Osteoblast (primary cell): ENCODE measurements around the gene RELB. TPM values are rescaled to one million over a fixed set of nuclear protein-coding genes. Genes with fewer than 3 reads are reported as not detected.
"Not testable (repeated sequence)": the region's sequence is repeated elsewhere in the genome, so short reads cannot be mapped to it uniquely, and the experiment has no call there.

ENCODE experiments used
- DNase-seq: peaks from one replicate; pipeline ENCODE4 v3.0.0; 2011; ENCODE audit warnings: low spot score, mixed read lengths; ENCODE audit not compliant: insufficient read length; ENCODE audit errors: missing footprints
- H2AFZ ChIP-seq: 2 replicates; pipeline ENCODE4 v1.6.0; 2011; ENCODE audit warnings: mild to moderate bottlenecking, low read length
- H3K27ac ChIP-seq: 2 replicates; pipeline ENCODE4 v1.5.1; 2011; ENCODE audit warnings: mild to moderate bottlenecking, low read depth, low read length, moderate library complexity
- H3K27me3 ChIP-seq: 2 replicates; pipeline ENCODE4 v1.6.0; 2012; ENCODE audit warnings: mild to moderate bottlenecking, control low read depth, inconsistent platforms, low read length, moderate library complexity; ENCODE audit not compliant: insufficient read depth
- H3K36me3 ChIP-seq: 2 replicates; pipeline ENCODE4 v1.5.1; 2011; ENCODE audit warnings: mild to moderate bottlenecking, low read length, control low read depth, moderate library complexity; ENCODE audit not compliant: insufficient read depth
- H3K4me1 ChIP-seq: 2 replicates; pipeline ENCODE4 v1.5.1; 2011; ENCODE audit warnings: mild to moderate bottlenecking, low read length, control low read depth, moderate library complexity; ENCODE audit not compliant: insufficient read depth
- H3K4me2 ChIP-seq: 2 replicates; pipeline ENCODE4 v1.6.0; 2011; ENCODE audit warnings: mild to moderate bottlenecking, low read length; ENCODE audit not compliant: insufficient read depth
- H3K4me3 ChIP-seq: fragments of 200-600 bp; sonication (generic); 3 replicates; pipeline ENCODE4 v1.5.1; 2012; ENCODE audit warnings: mild to moderate bottlenecking, low read length, inconsistent platforms; ENCODE audit not compliant: insufficient read depth
- H3K79me2 ChIP-seq: 2 replicates; pipeline ENCODE4 v1.6.0; 2012; ENCODE audit warnings: mild to moderate bottlenecking, low read length, control low read depth, inconsistent platforms; ENCODE audit not compliant: insufficient read depth
- H3K9me3 ChIP-seq: 2 replicates; pipeline ENCODE4 v1.5.1; 2011; ENCODE audit warnings: low read depth, low read length, control low read depth
- H4K20me1 ChIP-seq: 2 replicates; pipeline ENCODE4 v1.6.0; 2012; ENCODE audit warnings: mild to moderate bottlenecking, low read length, control low read depth; ENCODE audit not compliant: insufficient read depth
- total RNA-seq: library from RNA; depleted of rRNA; stranded (reverse); fragments of >200 nt; gene quantifications from 2 replicates; pipeline ENCODE4 v1.2.3, GENCODE V29; 2012
- TF ChIP-seq, protein P1 (sequence below): IDR thresholded peaks from 2 replicates; pipeline ENCODE4 v1.5.1; 2011; ENCODE audit warnings: mild to moderate bottlenecking, low read depth, low read length, moderate library complexity; ENCODE audit errors: extremely low read depth

RELB gene
- total RNA-seq, 1 donor, result 9.8 TPM

GRCh38 chr19:44993926-44994537 lies 7.2 kb upstream of the RELB start:
- Histone ChIP-seq H3K4me3 (no peak overlapping the region), H3K27ac (no peak overlapping the region), H3K27me3 (no peaks in the 10 kb centered on the region), H3K4me1 (no peaks in the 10 kb centered on the region), H4K20me1 (peaks cover 5% of the 10 kb centered on the region), H3K79me2 (no peaks in the 10 kb centered on the region), H3K9me3 (no peaks in the 10 kb centered on the region), H3K4me2 (no peak overlapping the region), H3K36me3 (peaks cover 27% of the 10 kb centered on the region), H2AFZ (no peak overlapping the region)
- peak; percentile 77 for DNase-seq
- TF ChIP-seq, protein P1, sequence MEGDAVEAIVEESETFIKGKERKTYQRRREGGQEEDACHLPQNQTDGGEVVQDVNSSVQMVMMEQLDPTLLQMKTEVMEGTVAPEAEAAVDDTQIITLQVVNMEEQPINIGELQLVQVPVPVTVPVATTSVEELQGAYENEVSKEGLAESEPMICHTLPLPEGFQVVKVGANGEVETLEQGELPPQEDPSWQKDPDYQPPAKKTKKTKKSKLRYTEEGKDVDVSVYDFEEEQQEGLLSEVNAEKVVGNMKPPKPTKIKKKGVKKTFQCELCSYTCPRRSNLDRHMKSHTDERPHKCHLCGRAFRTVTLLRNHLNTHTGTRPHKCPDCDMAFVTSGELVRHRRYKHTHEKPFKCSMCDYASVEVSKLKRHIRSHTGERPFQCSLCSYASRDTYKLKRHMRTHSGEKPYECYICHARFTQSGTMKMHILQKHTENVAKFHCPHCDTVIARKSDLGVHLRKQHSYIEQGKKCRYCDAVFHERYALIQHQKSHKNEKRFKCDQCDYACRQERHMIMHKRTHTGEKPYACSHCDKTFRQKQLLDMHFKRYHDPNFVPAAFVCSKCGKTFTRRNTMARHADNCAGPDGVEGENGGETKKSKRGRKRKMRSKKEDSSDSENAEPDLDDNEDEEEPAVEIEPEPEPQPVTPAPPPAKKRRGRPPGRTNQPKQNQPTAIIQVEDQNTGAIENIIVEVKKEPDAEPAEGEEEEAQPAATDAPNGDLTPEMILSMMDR, result no peak

DNA sequence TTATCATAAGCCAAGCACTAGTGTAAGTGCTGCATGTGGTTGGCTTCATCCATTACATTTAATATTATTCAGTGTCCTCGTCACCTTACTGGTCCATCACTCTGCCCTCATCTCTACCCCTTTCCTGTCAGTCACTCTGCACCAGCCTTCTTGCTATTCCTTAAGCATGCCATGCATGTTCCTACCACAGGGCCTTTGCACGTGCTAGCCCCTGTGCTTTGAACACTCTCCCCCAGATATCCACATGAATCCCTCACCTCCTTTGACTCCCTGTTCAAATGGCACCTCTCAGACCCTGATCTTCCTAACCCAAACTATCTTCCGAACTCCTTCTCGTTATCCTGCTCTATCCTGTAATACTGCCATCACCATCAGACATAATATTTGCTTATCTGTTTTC lies 3.2 kb upstream of the RELB start:
- Histone ChIP-seq H3K9me3 (no peaks in the 10 kb centered on the region), H4K20me1 (no peaks in the 10 kb centered on the region), H3K79me2 (peaks cover 7% of the 10 kb centered on the region), H3K27ac (no peak overlapping the region), H3K4me1 (peaks cover 6% of the 10 kb centered on the region), H2AFZ (no peak overlapping the region), H3K4me2 (no peak overlapping the region), H3K4me3 (no peak overlapping the region), H3K27me3 (no peaks in the 10 kb centered on the region), H3K36me3 (no peaks in the 10 kb centered on the region)
- peak; percentile 61 for DNase-seq
- TF ChIP-seq, protein P1, result no peak

GRCh38 chr19:44999131-44999925 lies 1.9 kb upstream of the RELB start:
- H4K20me1 ChIP-seq, H3K36me3 ChIP-seq, H2AFZ ChIP-seq, DNase-seq, H3K79me2 ChIP-seq, H3K4me3 ChIP-seq, H3K27ac ChIP-seq, H3K9me3 ChIP-seq, H3K4me1 ChIP-seq, H3K4me2 ChIP-seq, H3K27me3 ChIP-seq: not testable (repeated sequence)

DNA sequence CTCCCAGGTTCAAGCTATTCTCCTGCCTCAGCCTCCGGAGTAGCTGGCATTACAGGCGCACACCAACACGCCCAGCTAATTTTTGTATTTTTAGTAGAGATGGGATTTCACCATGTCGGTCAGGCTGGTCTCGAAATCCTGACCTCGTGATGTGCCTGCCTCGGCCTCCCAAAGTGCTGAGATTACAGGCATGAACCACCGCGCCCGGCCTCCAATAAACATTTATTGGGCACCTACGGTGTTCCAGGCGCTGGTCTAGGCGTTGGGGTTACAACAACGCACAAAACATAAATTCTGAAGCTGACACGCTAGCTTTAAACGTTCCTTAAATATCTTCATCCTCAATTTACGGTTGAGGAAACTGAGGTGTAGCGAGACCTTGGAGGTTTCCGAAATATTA lies 599 bp upstream of the RELB start:
- Histone ChIP-seq H3K4me2 (peak overlapping the region; percentile 72), H3K27ac (peak overlapping the region; percentile 47), H3K4me3 (peak overlapping the region; percentile 87), H2AFZ (peak overlapping the region; percentile 61)
- H3K27me3 ChIP-seq, H4K20me1 ChIP-seq, H3K79me2 ChIP-seq, H3K36me3 ChIP-seq, H3K4me1 ChIP-seq, H3K9me3 ChIP-seq, DNase-seq: not testable (repeated sequence)

GRCh38 chr19:45003485-45003884 lies 2.2 kb downstream of the RELB start:
- Histone ChIP-seq H3K27me3 (no peaks in the 10 kb centered on the region), H3K4me1 (peaks cover 6% of the 10 kb centered on the region), H3K4me2 (no peak overlapping the region), H3K27ac (no peak overlapping the region), H3K36me3 (peaks cover 10% of the 10 kb centered on the region), H3K4me3 (no peak overlapping the region), H3K9me3 (no peaks in the 10 kb centered on the region), H4K20me1 (peaks cover 3% of the 10 kb centered on the region), H2AFZ (no peak overlapping the region), H3K79me2 (peaks cover 7% of the 10 kb centered on the region)
- no peak for DNase-seq
- TF ChIP-seq, protein P1, result no peak
